Activated CD4-positive, alpha-beta T cell treated with anti-CD3 and anti-CD28 coated beads, Interleukin-2, Interleukin-4, amounts not matched to agents 100 ng/mL and 50 ng/mL, durations not matched to agents 16 hours and 8 hours (primary cell): Measurements from ENCODE around the gene CXorf51A.
"Not testable (repeated sequence)": the region's sequence is repeated elsewhere in the genome, so short reads cannot be mapped to it uniquely, and the experiment has no call there.

Experiments used
- DNase-seq: peaks from one replicate; pipeline ENCODE4 v3.0.0-alpha.2; 2020; ENCODE audit warnings: low spot score

The CXorf51A gene

DNA sequence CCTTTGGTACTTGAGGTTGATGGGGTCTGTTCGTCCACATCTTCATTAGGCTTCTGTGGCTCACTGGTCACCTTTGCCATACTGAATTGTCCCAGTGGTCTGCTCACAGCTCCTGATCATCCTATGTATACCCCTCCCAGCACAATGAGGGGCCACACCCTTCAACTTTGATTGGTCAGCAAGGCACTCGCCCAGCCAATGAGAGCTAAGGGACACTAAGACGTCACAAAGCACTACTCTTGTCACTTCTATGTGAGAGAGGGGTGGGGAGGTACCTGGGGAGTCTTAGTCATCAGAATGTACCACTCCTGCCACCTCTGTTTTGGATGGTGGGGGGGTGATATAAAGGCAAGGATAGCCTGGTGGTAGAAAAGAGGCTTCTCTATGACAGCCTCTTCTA, at the start of gene CXorf51A:
Gene CXorf51A, minus strand, starts transcription at position 101 of the 400 bp plus-strand sequence. Its CDS starts 21 bp downstream, at position 80.
- DNase-seq: not testable (repeated sequence)

DNA sequence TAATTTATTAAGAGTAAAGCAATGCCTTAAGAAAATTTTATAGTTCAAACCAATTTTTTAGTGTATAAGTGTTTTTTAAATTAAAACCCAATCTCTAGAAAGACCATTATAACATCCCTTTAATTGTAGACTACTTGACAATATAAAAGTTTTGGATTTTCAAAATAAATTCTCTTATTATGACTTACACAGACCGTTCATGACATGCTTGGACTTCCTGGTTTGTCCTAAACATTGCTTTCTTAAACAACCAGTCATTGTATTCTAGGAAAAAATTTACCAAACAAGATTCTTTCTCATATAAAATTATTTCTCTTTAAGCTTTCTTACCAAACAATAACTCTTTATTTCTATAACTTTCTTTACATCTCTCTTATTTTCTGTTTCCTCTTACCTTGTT, 49.0 kb upstream of the CXorf51A start:
- DNase-seq: no peak

- DNase-seq: no peak
Observed at GRCh38 chrX:146854281-146854680, 39.7 kb upstream of the CXorf51A start.

DNA sequence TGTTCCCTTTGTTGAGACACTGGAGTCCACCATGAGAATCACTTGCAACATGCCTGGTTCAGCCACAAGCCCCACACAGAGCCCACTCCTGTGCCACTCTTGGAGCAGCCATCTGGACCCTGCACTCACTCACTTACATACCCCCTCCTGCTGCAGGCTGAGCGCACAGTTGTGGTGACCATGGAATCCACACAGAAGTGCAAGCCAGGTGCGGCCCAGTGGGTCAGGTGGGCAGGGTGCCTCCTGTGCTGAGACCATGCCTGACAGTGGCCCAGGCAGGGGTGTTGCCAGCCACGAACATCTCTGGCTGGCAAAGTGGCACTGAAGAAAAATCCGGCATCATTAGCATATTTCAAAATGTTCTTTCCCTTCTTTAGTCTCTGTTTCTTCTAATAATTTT, 17.4 kb upstream of the CXorf51A start:
- no peak for DNase-seq

GRCh38 chrX:146809471-146809870, 5.1 kb downstream of the CXorf51A start, which contains the start of gene CXorf51B:
TSS of gene CXorf51B (plus strand) at chrX:146809771. CDS start at chrX:146809792, 21 bp downstream.
- not testable (repeated sequence) for DNase-seq
